Upper lobe of right lung (tissue), 1 donor: ENCODE data around the gene ABHD2. TPM values are rescaled to one million over a fixed set of nuclear protein-coding genes. Genes with fewer than 3 reads are reported as not detected.
A peak's percentile ranks its signal among the peaks of the same experiment; 100 is the strongest.

Experiments used
- ATAC-seq: fragments of 200-7000 bp; cut with Tn5 transposase; one replicate; pipeline ENCODE4 v1.9.1; 2020; ENCODE audit warnings: mild to moderate bottlenecking, moderate library complexity
- DNase-seq: peaks from one replicate; pipeline ENCODE4 v3.0.0-alpha.2; 2020
- H3K27ac ChIP-seq: fragments of 200-600 bp; one replicate; pipeline ENCODE4 v1.8.0; 2022
- H3K27me3 ChIP-seq: fragments of 200-600 bp; one replicate; pipeline ENCODE4 v1.8.0; 2022; ENCODE audit warnings: mild to moderate bottlenecking
- H3K36me3 ChIP-seq: fragments of 200-600 bp; one replicate; pipeline ENCODE4 v1.8.0; 2022
- H3K4me1 ChIP-seq: fragments of 200-600 bp; one replicate; pipeline ENCODE4 v1.8.0; 2022
- H3K4me3 ChIP-seq: fragments of 200-600 bp; one replicate; pipeline ENCODE4 v1.8.0; 2022; ENCODE audit warnings: mild to moderate bottlenecking
- H3K9me3 ChIP-seq: fragments of 200-600 bp; one replicate; pipeline ENCODE4 v1.8.0; 2022
- intact Hi-C: fragments of 100-400 bp; cut with DNase I; formaldehyde crosslinking; loops from one replicate; pipeline ENCODE4 v1.11.0; 2022
- total RNA-seq: library from RNA; stranded (reverse); fragmentation: NEBNext Ultra II Directional; extraction: Animal tissue kit (Norgen Biotek cat#: 25700); gene quantifications from one replicate; pipeline ENCODE4 v1.2.1, GENCODE V29; 2021
- TF ChIP-seq, protein P1 (sequence below): fragments of 200-600 bp; IDR thresholded peaks from one replicate; pipeline ENCODE4 v1.8.0; 2022; ENCODE audit warnings: antibody characterized with exemption
- donor health status: DM: no; HTN: yes; CAD: no; lungs with severe emphysema.

ABHD2 gene
- total RNA-seq, 1 donor from 2014 or later = 182 TPM

GRCh38 chr15:89163271-89164055, 75.2 kb downstream of the ABHD2 start:
- Histone ChIP-seq H3K4me1 (peaks cover 50% of the 10 kb centered on the region), H3K4me3 (no peak overlapping the region), H3K27ac (no peak overlapping the region), H3K36me3 (peaks cover 40% of the 10 kb centered on the region), H3K27me3 (no peaks in the 10 kb centered on the region), H3K9me3 (no peaks in the 10 kb centered on the region)
- intact Hi-C loops = no loop called here
- TF ChIP-seq, protein P1, sequence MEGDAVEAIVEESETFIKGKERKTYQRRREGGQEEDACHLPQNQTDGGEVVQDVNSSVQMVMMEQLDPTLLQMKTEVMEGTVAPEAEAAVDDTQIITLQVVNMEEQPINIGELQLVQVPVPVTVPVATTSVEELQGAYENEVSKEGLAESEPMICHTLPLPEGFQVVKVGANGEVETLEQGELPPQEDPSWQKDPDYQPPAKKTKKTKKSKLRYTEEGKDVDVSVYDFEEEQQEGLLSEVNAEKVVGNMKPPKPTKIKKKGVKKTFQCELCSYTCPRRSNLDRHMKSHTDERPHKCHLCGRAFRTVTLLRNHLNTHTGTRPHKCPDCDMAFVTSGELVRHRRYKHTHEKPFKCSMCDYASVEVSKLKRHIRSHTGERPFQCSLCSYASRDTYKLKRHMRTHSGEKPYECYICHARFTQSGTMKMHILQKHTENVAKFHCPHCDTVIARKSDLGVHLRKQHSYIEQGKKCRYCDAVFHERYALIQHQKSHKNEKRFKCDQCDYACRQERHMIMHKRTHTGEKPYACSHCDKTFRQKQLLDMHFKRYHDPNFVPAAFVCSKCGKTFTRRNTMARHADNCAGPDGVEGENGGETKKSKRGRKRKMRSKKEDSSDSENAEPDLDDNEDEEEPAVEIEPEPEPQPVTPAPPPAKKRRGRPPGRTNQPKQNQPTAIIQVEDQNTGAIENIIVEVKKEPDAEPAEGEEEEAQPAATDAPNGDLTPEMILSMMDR = no peak
- ATAC-seq (no peak), DNase-seq (no peak)

DNA sequence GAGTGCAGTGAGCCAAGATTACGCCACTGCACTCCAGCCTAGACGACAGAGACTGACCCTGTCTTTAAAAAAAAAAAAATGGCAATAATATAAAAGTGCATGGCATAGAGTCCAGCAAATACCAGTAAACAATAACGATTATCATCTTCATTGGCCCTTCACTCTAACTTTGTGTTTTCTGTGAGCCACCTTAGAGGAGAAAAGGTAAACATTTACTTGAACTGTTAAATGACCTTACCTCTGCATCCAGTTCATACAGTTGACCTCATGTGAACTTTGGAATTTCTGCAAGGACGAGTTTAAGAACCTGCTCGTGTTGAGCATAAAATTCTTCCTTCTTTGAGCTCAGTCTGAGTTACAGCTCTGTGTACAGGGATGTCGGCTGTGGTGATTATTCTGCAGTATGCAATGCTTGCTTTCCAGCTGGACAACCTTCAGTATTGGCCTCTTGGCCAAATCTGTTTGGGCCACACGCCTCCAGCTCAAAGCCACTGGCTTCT, 76.5 kb downstream of the ABHD2 start:
- ATAC-seq (no peak), DNase-seq (no peak)
- Histone ChIP-seq H3K36me3 (peaks cover 30% of the 10 kb centered on the region), H3K9me3 (no peaks in the 10 kb centered on the region), H3K27me3 (no peaks in the 10 kb centered on the region), H3K27ac (no peak overlapping the region), H3K4me3 (no peak overlapping the region), H3K4me1 (peaks cover 50% of the 10 kb centered on the region)
- TF ChIP-seq, protein P1 = no peak
- intact Hi-C loops = no loop called here

DNA sequence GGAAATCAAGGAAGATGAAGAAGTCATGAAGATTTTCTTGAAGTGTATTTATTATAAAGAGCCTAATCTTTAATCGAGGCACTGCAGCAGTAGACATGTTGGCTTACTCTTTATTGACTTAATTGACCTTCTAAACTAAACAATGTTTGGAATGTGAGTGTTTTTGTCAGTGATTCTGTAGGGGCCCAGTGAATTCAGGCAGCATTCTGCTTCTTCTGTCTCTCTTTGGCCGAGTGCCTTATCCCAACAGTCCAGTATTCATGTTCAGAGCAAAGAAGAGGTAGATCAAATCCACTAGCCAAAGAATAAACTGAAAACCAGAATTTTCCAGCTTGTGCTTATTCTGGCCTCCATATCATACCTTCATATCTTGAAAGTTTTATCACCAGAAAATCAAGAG, 77.4 kb downstream of the ABHD2 start:
- H3K9me3 ChIP-seq = no peaks in the 10 kb centered on the region
- H3K4me1 ChIP-seq = peaks cover 50% of the 10 kb centered on the region
- TF ChIP-seq, protein P1 = no peak
- ATAC-seq = no peak
- DNase-seq = no peak
- H3K36me3 ChIP-seq = peaks cover 26% of the 10 kb centered on the region
- intact Hi-C loops = no loop called here
- no peak overlapping the region for H3K4me3 ChIP-seq
- H3K27ac ChIP-seq = no peak overlapping the region
- H3K27me3 ChIP-seq = no peaks in the 10 kb centered on the region

DNA sequence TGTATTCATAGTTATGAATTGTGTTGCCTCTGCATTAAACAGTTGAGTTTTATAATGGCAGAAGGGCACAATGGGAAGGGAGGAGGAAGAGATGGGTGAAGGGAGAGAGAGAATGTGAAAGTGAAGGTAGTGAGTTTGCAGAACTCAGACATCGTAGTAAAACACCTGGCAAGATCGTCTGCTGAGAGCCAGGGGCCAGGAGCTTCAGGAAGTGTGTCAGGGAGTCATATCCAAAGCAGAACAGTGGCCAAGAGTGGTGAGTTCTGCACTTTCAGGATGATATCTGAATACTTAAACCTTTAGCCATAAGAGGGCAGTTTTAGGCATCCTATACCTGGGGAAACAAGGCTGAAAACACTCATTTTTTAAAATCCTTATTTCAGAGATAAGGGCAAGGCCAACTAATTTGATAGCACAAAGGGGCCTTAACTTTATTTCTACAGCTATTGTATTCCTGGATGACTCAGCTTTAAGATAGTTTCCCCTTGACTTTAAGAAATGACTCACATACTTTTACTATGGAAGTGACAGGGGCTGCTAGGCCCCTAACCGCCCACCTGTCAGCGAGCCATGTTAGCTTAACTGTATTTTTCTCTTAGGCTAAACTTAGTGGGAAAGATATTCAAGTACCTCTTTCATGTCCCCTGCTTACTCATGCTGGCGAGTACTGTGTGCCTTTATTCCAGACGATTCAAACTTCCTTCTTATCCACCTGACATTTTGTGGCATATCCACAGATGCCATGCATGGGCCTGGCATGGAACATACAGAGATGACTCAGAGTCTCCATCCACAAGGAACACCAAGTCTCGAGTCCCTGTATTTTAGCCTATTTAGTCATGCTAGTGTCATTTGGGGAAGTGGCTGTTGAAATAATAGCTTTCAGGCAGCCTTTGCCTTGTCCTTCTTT, 79.3 kb downstream of the ABHD2 start:
- H3K27ac ChIP-seq = peak overlapping the region; percentile 43
- peak; percentile 74 for ATAC-seq
- H3K4me1 ChIP-seq = peaks cover 50% of the 10 kb centered on the region
- DNase-seq = no peak
- TF ChIP-seq, protein P1 = no peak
- H3K27me3 ChIP-seq = no peaks in the 10 kb centered on the region
- intact Hi-C loops = no loop called here
- peaks cover 21% of the 10 kb centered on the region for H3K36me3 ChIP-seq
- H3K4me3 ChIP-seq = no peak overlapping the region
- no peaks in the 10 kb centered on the region for H3K9me3 ChIP-seq

DNA sequence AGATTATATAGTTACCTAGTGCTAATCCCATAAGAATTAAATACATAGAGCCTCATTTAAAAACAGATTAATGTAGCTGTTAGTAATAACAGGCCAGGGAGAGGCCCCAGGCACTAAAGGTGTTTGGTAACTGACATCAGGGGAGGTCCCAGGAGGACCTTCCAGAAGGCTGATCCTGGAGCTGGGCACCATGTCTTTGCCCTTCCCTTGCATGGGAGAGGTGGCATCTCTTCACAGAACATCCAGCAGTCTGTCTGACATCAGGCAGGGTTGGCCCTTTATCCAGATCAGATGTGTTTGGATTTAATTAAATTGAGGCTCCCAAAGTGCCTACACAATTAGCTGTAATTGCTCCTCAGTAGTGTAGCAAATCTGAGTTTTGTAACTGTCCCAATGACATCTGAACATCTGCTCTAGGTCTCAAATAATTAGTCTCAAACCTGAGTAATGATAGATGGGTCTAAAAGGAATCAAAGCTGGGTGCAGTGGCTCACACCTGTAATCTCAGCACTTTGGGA, 80.1 kb downstream of the ABHD2 start:
- H3K36me3 ChIP-seq = peaks cover 23% of the 10 kb centered on the region

More for the DNA sequence above, 80.1 kb downstream of the ABHD2 start:
- Histone ChIP-seq H3K9me3 (no peaks in the 10 kb centered on the region), H3K4me3 (no peak overlapping the region), H3K27ac (peak overlapping the region; percentile 43), H3K27me3 (no peaks in the 10 kb centered on the region), H3K4me1 (peaks cover 48% of the 10 kb centered on the region)
- DNase-seq = no peak
- TF ChIP-seq, protein P1 = no peak
- no peak for ATAC-seq
- intact Hi-C loops = no loop called here
